ENCODE results near the gene ITGBL1.

ITGBL1 gene

DNA sequence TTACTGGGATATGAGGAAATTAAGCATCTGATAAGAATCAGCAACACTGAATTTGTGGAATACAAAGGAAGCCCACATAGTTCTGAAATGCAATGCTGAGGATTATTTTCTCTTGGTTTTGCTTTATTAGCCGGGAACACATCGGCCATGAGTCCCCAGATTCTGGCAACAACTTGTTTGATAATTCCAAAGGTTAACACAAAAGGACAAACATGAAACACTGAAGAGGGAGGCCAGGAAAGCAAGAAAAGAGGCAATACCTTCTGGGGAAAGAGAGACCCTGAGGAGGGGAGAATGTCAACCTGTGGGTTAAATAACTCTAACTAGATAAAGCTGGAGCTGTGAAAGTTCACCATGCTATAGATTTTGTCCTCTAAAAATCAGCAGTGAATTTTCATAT lies 285.9 kb downstream of the ITGBL1 start:
- in situ Hi-C loops (cut with HindIII; ENCODE audit: low sequenced_read_pairs): no loop called here
- DNase-seq (ENCODE audit: low read depth, low spot score): no peak
- TF ChIP-seq CTCF (IDR thresholded peaks at IDR 0.05; ENCODE audit: low read depth, low read length): no peak
- no peak overlapping the region for H3K4me3 ChIP-seq (ENCODE audit: low read depth, low read length)

GRCh38 chr13:101739382-101740178 lies 287.1 kb downstream of the ITGBL1 start:
- TF ChIP-seq CTCF (IDR thresholded peaks at IDR 0.05; ENCODE audit: low read depth, low read length): no peak
- in situ Hi-C loops (cut with HindIII; ENCODE audit: low sequenced_read_pairs): no loop called here
- no peak for DNase-seq (ENCODE audit: low read depth, low spot score)
- no peak overlapping the region for H3K4me3 ChIP-seq (ENCODE audit: low read depth, low read length)

GRCh38 chr13:101746513-101746912 lies 294.0 kb downstream of the ITGBL1 start:
- TF ChIP-seq CTCF (IDR thresholded peaks at IDR 0.05; ENCODE audit: low read depth, low read length): no peak
- in situ Hi-C loops (cut with HindIII; ENCODE audit: low sequenced_read_pairs): no loop called here
- DNase-seq (ENCODE audit: low read depth, low spot score): no peak
- no peak overlapping the region for H3K4me3 ChIP-seq (ENCODE audit: low read depth, low read length)

DNA sequence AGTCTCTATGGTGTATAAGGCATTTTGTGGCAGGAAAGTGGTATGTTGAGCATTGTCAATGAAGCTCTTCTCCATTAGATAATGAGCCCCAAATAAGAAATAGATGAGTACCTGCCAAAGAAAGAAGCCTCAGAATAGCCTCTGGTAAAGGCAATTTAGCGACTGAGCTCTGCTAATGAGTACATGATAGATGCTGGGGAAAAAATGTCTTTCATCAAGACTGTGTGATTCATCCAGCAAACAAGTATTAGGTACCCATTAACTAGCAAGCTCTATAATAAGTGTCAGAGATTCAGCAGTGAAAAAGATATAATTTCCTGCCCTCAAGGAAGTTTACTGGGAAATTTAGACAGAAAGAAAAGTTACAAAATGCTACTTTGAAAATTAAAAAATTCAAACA lies 294.6 kb downstream of the ITGBL1 start:
- no peak for TF ChIP-seq CTCF (IDR thresholded peaks at IDR 0.05; ENCODE audit: low read depth, low read length)
- H3K4me3 ChIP-seq (ENCODE audit: low read depth, low read length): no peak overlapping the region
- no peak for DNase-seq (ENCODE audit: low read depth, low spot score)
- in situ Hi-C loops (cut with HindIII; ENCODE audit: low sequenced_read_pairs): no loop called here

- TF ChIP-seq CTCF (IDR thresholded peaks at IDR 0.05; ENCODE audit: low read depth, low read length): no peak
- in situ Hi-C loops (cut with HindIII; ENCODE audit: low sequenced_read_pairs): no loop called here
Measured at GRCh38 chr13:101749584-101749983, 297.1 kb downstream of the ITGBL1 start.

GRCh38 chr13:101751488-101751887 lies 299.0 kb downstream of the ITGBL1 start:
- no peak overlapping the region for H3K4me3 ChIP-seq (ENCODE audit: low read depth, low read length)
- TF ChIP-seq CTCF (IDR thresholded peaks at IDR 0.05; ENCODE audit: low read depth, low read length): no peak
- in situ Hi-C loops (cut with HindIII; ENCODE audit: low sequenced_read_pairs): no loop called here
- DNase-seq (ENCODE audit: low read depth, low spot score): peak; percentile 70

More at GRCh38 chr13:101749584-101749983, 297.1 kb downstream of the ITGBL1 start:
- DNase-seq (ENCODE audit: low read depth, low spot score): no peak
- no peak overlapping the region for H3K4me3 ChIP-seq (ENCODE audit: low read depth, low read length)

Measured in astrocyte of the spinal cord (primary cell).